ENCODE results near the gene SCEL. TPM values are rescaled to one million over a fixed set of nuclear protein-coding genes. Genes with fewer than 3 reads are reported as not detected.

SCEL gene
- total RNA-seq, 2 experiments from 2014 or later = not detected

- intact Hi-C loops (cut with micrococcal nuclease) = no loop called here
- no peaks in the 10 kb centered on the region for H3K4me1 Mint-ChIP-seq (ENCODE audit: low read depth)
- H3K4me3 Mint-ChIP-seq = no peak overlapping the region
- POLR2A ChIA-PET = interaction anchor here (1.2 kb wide), 1 partner anchor 205 kb away, joined by 3 read pairs; no protein-coding TSS in a partner anchor
- CTCF ChIA-PET = no interaction called here
- no peaks in the 10 kb centered on the region for H3K36me3 Mint-ChIP-seq (ENCODE audit: low read depth)
- peaks cover 5% of the 10 kb centered on the region for H3K27me3 Mint-ChIP-seq
- TF ChIP-seq CTCF (IDR thresholded peaks at IDR 0.05) = no peak
- H3K27ac Mint-ChIP-seq = no peak overlapping the region
- no peak for DNase-seq
- no peak for ATAC-seq
- H3K9me3 Mint-ChIP-seq = no peaks in the 10 kb centered on the region
Observed at GRCh38 chr13:77548594-77548993, 13.1 kb downstream of the SCEL start.

- Mint-ChIP-seq H3K4me1 (ENCODE audit: low read depth) (peaks cover 6% of the 10 kb centered on the region), H3K4me3 (no peak overlapping the region), H3K27me3 (peaks cover 2% of the 10 kb centered on the region), H3K27ac (no peak overlapping the region), H3K36me3 (ENCODE audit: low read depth) (no peaks in the 10 kb centered on the region), H3K9me3 (no peaks in the 10 kb centered on the region)
- ChIA-PET POLR2A (interaction anchor here (0.5 kb wide), 1 partner anchor 485 kb away, joined by 3 read pairs; no protein-coding TSS in a partner anchor), CTCF (interaction anchor here (0.9 to 1.0 kb wide), 3 partner anchors 9 to 152 kb away, joined by 3 read pairs; no protein-coding TSS in a partner anchor)
- no peak for TF ChIP-seq CTCF (IDR thresholded peaks at IDR 0.05)
- DNase-seq (no peak), ATAC-seq (no peak)
- intact Hi-C loops (cut with micrococcal nuclease) = no loop called here
Observed at GRCh38 chr13:77554069-77554468, 18.6 kb downstream of the SCEL start.

- H3K36me3 Mint-ChIP-seq (ENCODE audit: low read depth) = no peaks in the 10 kb centered on the region
- ATAC-seq = no peak
Observed at GRCh38 chr13:77555246-77555645, 19.7 kb downstream of the SCEL start.

GRCh38 chr13:77558016-77558415 is 22.5 kb downstream of the SCEL start:
- TF ChIP-seq CTCF (IDR thresholded peaks at IDR 0.05) = no peak
- ChIA-PET CTCF (no interaction called here), POLR2A (no interaction called here)
- no peaks in the 10 kb centered on the region for H3K9me3 Mint-ChIP-seq
- no peak overlapping the region for H3K27ac Mint-ChIP-seq
- intact Hi-C loops (cut with micrococcal nuclease) = no loop called here
- H3K4me1 Mint-ChIP-seq (ENCODE audit: low read depth) = peaks cover 12% of the 10 kb centered on the region
- H3K27me3 Mint-ChIP-seq = peaks cover 4% of the 10 kb centered on the region
- ATAC-seq (no peak), DNase-seq (no peak)
- no peaks in the 10 kb centered on the region for H3K36me3 Mint-ChIP-seq (ENCODE audit: low read depth)
- no peak overlapping the region for H3K4me3 Mint-ChIP-seq

More at GRCh38 chr13:77555246-77555645, 19.7 kb downstream of the SCEL start:
- no peak for TF ChIP-seq CTCF (IDR thresholded peaks at IDR 0.05)
- ChIA-PET POLR2A (no interaction called here), CTCF (interaction anchor here (1.0 kb wide), 2 partner anchors 10 to 154 kb away, joined by 3 read pairs; no protein-coding TSS in a partner anchor)
- Mint-ChIP-seq H3K27me3 (peaks cover 4% of the 10 kb centered on the region), H3K27ac (no peak overlapping the region), H3K4me3 (no peak overlapping the region), H3K9me3 (no peaks in the 10 kb centered on the region), H3K4me1 (ENCODE audit: low read depth) (peaks cover 12% of the 10 kb centered on the region)
- DNase-seq = no peak
- intact Hi-C loops (cut with micrococcal nuclease) = no loop called here

- H3K27ac Mint-ChIP-seq = no peak overlapping the region
- peaks cover 8% of the 10 kb centered on the region for H3K27me3 Mint-ChIP-seq
- no peak for TF ChIP-seq CTCF (IDR thresholded peaks at IDR 0.05)
- intact Hi-C loops (cut with micrococcal nuclease) = no loop called here
- H3K4me3 Mint-ChIP-seq = no peak overlapping the region
- ChIA-PET POLR2A (no interaction called here), CTCF (interaction anchor here (1.0 kb wide), 1 partner anchor 10 kb away, joined by 3 read pairs; no protein-coding TSS in a partner anchor)
- no peaks in the 10 kb centered on the region for H3K9me3 Mint-ChIP-seq
- H3K36me3 Mint-ChIP-seq (ENCODE audit: low read depth) = no peaks in the 10 kb centered on the region
- H3K4me1 Mint-ChIP-seq (ENCODE audit: low read depth) = peaks cover 9% of the 10 kb centered on the region
- no peak for ATAC-seq
- no peak for DNase-seq
Observed at GRCh38 chr13:77563111-77563510, 27.6 kb downstream of the SCEL start.

Measured in activated CD8-positive, alpha-beta T cell treated with anti-CD3 and anti-CD28 coated beads for 36 hours (primary cell).